Muscle of leg (tissue), 11 donors: Measurements from ENCODE around the gene MAP7D1. TPM values are rescaled to one million over a fixed set of nuclear protein-coding genes. Genes with fewer than 3 reads are reported as not detected.

ENCODE experiments used
- DNase-seq: peaks from one replicate; pipeline ENCODE4 v3.0.0; 2013
- H3K27ac ChIP-seq: one replicate; pipeline ENCODE4 v1.5.1; 2013; ENCODE audit warnings: mild to moderate bottlenecking, low read length, control low read depth
- H3K27me3 ChIP-seq: one replicate; pipeline ENCODE4 v1.6.1; 2013; ENCODE audit warnings: low read length; ENCODE audit not compliant: control insufficient read depth, insufficient read depth
- H3K36me3 ChIP-seq: one replicate; pipeline ENCODE4 v1.6.1; 2013; ENCODE audit warnings: low read length; ENCODE audit not compliant: control insufficient read depth, insufficient read depth
- H3K4me1 ChIP-seq: one replicate; pipeline ENCODE4 v1.6.1; 2013; ENCODE audit warnings: low read length; ENCODE audit not compliant: control insufficient read depth, insufficient read depth
- H3K4me3 ChIP-seq: one replicate; pipeline ENCODE4 v1.5.1; 2013; ENCODE audit warnings: low read length, control low read depth
- H3K9me3 ChIP-seq: replicated peaks from 2 replicates; pipeline ENCODE4 v1.6.1; 2013; ENCODE audit warnings: low read depth, low read length; ENCODE audit not compliant: control insufficient read depth
- WGBS: methylation state at CpG from one replicate; pipeline ENCODE4 v1.1.5; 2013; ENCODE audit warnings: missing lambda C conversion rate; ENCODE audit not compliant: insufficient coverage; 5-methylcytosine and 5-hydroxymethylcytosine counted together
- polyA plus RNA-seq, 8 donors: library from polyadenylated mRNA; unstranded; fragments of 120-200 nt; gene quantifications; one replicate each; pipeline versions ENCODE4 v1.2.1 to v1.2.3, GENCODE V29; 2013; ENCODE audit warnings: inconsistent platforms in 1 of 8, low replicate concordance in 1 of 8; ENCODE audit not compliant: insufficient read length in 8 of 8, insufficient read depth in 1 of 8
- total RNA-seq: library from RNA; stranded (reverse); fragments of 120-200 nt; gene quantifications from one replicate; pipeline ENCODE4 v1.2.4, GENCODE V29; 2013

MAP7D1 gene
- total and polyA plus RNA-seq, 9 donors: 72.8 to 197 (median 169) TPM

- no peaks in the 10 kb centered on the region for H3K9me3 ChIP-seq
Measured at GRCh38 chr1:36166938-36167905, 11.3 kb downstream of the MAP7D1 start.

GRCh38 chr1:36168514-36168913, 12.6 kb downstream of the MAP7D1 start:
- DNase-seq: no peak
- no peak overlapping the region for H3K4me3 ChIP-seq
- no peak overlapping the region for H3K27ac ChIP-seq
- H3K4me1 ChIP-seq: peaks cover 45% of the 10 kb centered on the region
- H3K27me3 ChIP-seq: no peaks in the 10 kb centered on the region
- H3K36me3 ChIP-seq: peaks cover 50% of the 10 kb centered on the region
- WGBS: 90% methylated on average over 1 of the region's 3 CpGs
- H3K9me3 ChIP-seq: no peaks in the 10 kb centered on the region

More at GRCh38 chr1:36166938-36167905, 11.3 kb downstream of the MAP7D1 start:
- Histone ChIP-seq H3K27me3 (no peaks in the 10 kb centered on the region), H3K27ac (peak overlapping the region; percentile 37), H3K4me3 (no peak overlapping the region), H3K36me3 (peaks cover 38% of the 10 kb centered on the region), H3K4me1 (peaks cover 38% of the 10 kb centered on the region)
- WGBS: 81% methylated on average over 14 of the region's 15 CpGs
- no peak for DNase-seq

DNA sequence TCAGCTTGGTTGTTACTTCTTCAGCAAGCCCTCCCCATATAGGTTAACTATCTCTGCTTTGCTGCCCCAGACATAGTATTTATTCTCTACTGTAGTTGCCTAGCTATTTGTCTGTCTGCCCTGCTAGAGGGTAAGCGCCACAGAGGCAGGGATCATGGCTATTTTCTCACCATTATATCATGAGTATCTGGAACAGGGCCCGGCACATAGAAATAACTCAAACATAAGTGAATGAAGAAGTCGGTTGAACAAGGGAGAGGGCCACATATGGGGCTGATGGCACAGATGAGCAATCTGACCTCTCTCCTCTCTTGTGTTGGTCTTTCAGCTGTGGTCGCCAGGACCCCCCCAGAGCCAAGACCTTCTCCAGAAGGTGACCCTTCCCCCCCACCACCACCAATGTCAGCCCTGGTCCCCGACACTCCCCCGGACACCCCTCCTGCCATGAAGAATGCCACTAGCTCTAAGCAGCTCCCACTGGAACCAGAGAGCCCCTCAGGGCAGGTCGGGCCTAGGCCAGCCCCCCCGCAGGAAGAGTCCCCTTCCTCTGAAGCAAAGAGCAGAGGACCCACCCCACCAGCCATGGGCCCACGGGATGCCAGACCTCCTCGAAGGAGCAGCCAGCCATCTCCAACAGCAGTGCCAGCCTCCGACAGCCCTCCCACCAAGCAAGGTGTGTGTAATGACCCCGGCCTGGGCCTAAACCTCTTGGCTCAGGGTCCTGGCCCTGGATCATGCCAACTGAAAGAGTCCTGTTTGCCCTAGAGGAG, 14.9 kb downstream of the MAP7D1 start:
- Histone ChIP-seq H3K4me1 (peaks cover 66% of the 10 kb centered on the region), H3K4me3 (no peak overlapping the region), H3K27me3 (no peaks in the 10 kb centered on the region), H3K36me3 (peaks cover 68% of the 10 kb centered on the region), H3K27ac (peak overlapping the region; percentile 67), H3K9me3 (no peaks in the 10 kb centered on the region)
- DNase-seq: no peak
- 90% methylated on average over 2 of the region's 12 CpGs for WGBS

DNA sequence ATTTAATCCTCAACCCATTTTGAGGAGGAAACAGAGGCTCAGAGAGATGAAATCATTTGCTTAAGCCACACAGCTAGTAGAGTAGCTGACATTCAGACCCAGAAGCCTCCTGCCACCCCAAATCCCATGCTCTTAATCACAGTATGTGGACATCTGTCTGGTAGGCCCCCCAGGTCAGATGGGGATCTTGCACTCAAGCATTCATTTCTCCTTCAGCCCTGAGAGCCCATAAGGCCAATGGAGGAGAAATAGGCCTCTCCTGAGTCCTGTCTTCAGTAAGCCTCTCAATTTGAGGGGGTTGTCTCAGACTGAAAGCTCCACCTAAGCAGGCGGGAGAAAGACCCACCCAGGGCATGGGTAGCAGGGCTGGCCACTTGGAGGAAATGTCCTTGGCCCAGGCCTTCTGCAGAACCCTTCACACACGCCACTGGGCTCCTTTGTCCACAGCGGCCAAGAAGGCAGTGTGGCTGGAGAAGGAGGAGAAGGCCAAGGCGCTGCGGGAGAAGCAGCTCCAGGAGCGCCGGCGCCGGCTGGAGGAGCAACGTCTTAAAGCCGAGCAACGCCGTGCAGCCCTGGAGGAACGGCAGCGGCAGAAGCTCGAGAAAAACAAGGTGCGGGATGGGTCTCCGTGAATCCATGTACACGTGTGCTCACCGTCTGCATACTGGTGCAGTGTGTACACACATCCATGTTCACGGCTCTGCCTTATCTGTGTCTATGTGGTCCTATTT, 16.2 kb downstream of the MAP7D1 start:
- Histone ChIP-seq H3K9me3 (no peaks in the 10 kb centered on the region), H3K36me3 (peaks cover 78% of the 10 kb centered on the region), H3K27ac (no peak overlapping the region), H3K27me3 (no peaks in the 10 kb centered on the region), H3K4me1 (peaks cover 72% of the 10 kb centered on the region), H3K4me3 (no peak overlapping the region)
- DNase-seq: no peak
- 94% methylated on average over 20 of the region's 21 CpGs for WGBS

- DNase-seq: no peak
- H3K36me3 ChIP-seq: peaks cover 80% of the 10 kb centered on the region
- H3K27me3 ChIP-seq: no peaks in the 10 kb centered on the region
- WGBS: no CpG with 5 or more reads among the region's 2 CpGs
- H3K4me1 ChIP-seq: peaks cover 74% of the 10 kb centered on the region
- no peak overlapping the region for H3K4me3 ChIP-seq
- no peaks in the 10 kb centered on the region for H3K9me3 ChIP-seq
- peak overlapping the region; percentile 35 for H3K27ac ChIP-seq
Measured at GRCh38 chr1:36172983-36173382, 17.0 kb downstream of the MAP7D1 start.

- H3K36me3 ChIP-seq: peaks cover 92% of the 10 kb centered on the region
- no peak for DNase-seq
- H3K27me3 ChIP-seq: no peaks in the 10 kb centered on the region
- no peaks in the 10 kb centered on the region for H3K9me3 ChIP-seq
- peaks cover 69% of the 10 kb centered on the region for H3K4me1 ChIP-seq
- H3K27ac ChIP-seq: peak overlapping the region; percentile 94
- WGBS: 61% methylated on average over 11 of the region's 11 CpGs
- no peak overlapping the region for H3K4me3 ChIP-seq
Measured at GRCh38 chr1:36174713-36175112, 18.8 kb downstream of the MAP7D1 start.

DNA sequence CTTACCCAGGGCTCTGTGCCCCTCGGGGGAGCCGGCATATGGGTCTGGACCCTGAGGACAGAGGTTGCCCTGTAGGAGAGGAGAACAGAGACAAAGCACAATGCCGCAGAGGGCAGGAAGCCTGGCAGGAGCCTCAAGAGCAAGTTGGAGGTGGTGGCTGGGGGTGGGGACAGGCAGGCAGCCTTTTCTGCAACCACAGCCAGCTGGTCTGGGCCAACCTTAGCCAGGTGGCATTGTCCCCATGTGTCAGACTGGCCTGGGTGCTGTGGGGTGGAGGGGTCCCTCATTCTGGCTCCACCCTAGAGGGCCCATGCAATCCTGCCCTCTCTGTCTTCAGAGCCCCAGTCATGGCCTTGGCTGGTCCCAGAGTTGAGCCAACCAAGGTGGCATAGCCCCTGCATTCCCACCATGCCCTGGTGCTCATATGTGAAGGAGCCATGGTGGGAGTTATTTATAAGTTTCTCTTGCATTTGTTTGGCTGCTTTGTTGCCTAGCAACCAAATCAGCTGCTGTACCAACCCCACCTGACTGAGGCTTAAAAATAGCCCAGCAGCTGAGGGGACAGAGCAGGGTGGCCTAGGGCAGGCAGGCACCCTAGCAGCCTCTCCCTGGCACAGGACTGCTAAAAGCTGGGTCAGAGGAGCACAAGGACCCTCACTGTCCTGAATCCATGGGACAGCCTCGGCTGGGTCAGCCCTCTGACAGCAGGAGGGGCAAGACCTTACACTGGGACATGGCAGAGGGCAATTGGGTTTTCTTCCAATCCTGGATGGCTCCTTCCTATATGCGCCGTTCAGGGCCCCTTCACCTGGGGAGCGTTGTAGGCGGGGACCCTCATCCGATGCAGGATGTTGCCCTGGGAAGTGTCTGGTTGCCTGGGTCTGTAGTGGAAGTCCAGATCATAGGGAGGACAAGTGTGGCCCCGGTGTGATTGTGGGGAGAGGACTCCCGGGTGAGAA, 19.5 kb downstream of the MAP7D1 start:
- 69% methylated on average over 7 of the region's 11 CpGs for WGBS
- Histone ChIP-seq H3K36me3 (peaks cover 94% of the 10 kb centered on the region), H3K4me3 (no peak overlapping the region), H3K27me3 (no peaks in the 10 kb centered on the region), H3K4me1 (peaks cover 62% of the 10 kb centered on the region), H3K27ac (peak overlapping the region; percentile 94), H3K9me3 (no peaks in the 10 kb centered on the region)
- DNase-seq: peak; percentile 89

GRCh38 chr1:36176106-36176949, 20.4 kb downstream of the MAP7D1 start:
- H3K4me3 ChIP-seq: no peak overlapping the region
- peaks cover 94% of the 10 kb centered on the region for H3K36me3 ChIP-seq
- no peaks in the 10 kb centered on the region for H3K27me3 ChIP-seq
- peaks cover 55% of the 10 kb centered on the region for H3K4me1 ChIP-seq
- H3K27ac ChIP-seq: peak overlapping the region; percentile 94
- DNase-seq: no peak
- WGBS: 47% methylated on average over 56 of the region's 76 CpGs
- no peaks in the 10 kb centered on the region for H3K9me3 ChIP-seq
